Activated naive CD4-positive, alpha-beta T cell treated with anti-CD3 and anti-CD28 coated beads, Interleukin-2, amount 50 U/mL, for 72 hours (primary cell): ENCODE data around the gene GPX7. TPM values are rescaled to one million over a fixed set of nuclear protein-coding genes. Genes with fewer than 3 reads are reported as not detected.

Experiments used
- ATAC-seq, 2 donors: fragments of 150-1000 bp; cut with Tn5 transposase; 2 replicates each; pipeline ENCODE4 v1.10.0; 2021; ENCODE audit warnings: mild to moderate bottlenecking in 2 of 2, moderate library complexity in 2 of 2
- DNase-seq, 2 donors: peaks; one replicate each; pipeline ENCODE4 v3.0.0; 2021 to 2022; ENCODE audit warnings: low spot score in 2 of 2
- H3K27ac Mint-ChIP-seq, 2 donors: one replicate each; pipeline ENCODE4 v1.8.0; 2022; ENCODE audit warnings: mild to moderate bottlenecking in 2 of 2, mixed read lengths in 2 of 2
- H3K36me3 Mint-ChIP-seq, 2 donors: one replicate each; pipeline ENCODE4 v1.8.0; 2022; ENCODE audit warnings: mixed read lengths in 2 of 2
- H3K9me3 Mint-ChIP-seq, 2 donors: one replicate each; pipeline ENCODE4 v1.8.0; 2022; ENCODE audit warnings: mixed read lengths in 2 of 2
- total RNA-seq, 2 donors: library from RNA; stranded (reverse); gene quantifications; one replicate each; pipeline ENCODE4 v1.2.3, GENCODE V29; 2022

The GPX7 gene
- total RNA-seq, 2 donors from 2014 or later, result 13.8 to 23.0 TPM

DNA sequence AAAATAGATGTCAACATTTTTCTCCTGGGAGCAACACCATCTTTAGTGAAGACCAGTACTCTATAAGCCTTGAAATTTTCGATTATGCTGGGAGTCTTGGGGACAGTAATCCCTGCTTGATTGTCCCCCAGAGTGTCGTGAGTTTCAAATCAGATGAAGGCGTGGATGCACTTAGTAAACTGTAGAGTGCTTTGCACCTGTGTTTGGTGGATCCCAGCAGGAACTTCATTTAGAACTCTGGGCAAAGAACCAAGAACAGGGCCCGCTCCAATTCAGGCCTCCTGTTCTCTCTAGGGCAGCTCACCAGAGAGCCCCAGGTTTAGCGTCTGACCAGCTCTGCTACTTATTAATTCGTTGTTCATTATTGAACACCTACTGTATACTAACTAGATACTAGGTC is 1.5 kb downstream of the GPX7 start:
- no peak for DNase-seq
- peaks cover 16 to 25% of the 10 kb centered on the region in 2 donors for H3K36me3 Mint-ChIP-seq
- ATAC-seq, result no peak
- H3K9me3 Mint-ChIP-seq, result no peaks in the 10 kb centered on the region
- H3K27ac Mint-ChIP-seq, result peak overlapping the region; percentile 88 to 94

DNA sequence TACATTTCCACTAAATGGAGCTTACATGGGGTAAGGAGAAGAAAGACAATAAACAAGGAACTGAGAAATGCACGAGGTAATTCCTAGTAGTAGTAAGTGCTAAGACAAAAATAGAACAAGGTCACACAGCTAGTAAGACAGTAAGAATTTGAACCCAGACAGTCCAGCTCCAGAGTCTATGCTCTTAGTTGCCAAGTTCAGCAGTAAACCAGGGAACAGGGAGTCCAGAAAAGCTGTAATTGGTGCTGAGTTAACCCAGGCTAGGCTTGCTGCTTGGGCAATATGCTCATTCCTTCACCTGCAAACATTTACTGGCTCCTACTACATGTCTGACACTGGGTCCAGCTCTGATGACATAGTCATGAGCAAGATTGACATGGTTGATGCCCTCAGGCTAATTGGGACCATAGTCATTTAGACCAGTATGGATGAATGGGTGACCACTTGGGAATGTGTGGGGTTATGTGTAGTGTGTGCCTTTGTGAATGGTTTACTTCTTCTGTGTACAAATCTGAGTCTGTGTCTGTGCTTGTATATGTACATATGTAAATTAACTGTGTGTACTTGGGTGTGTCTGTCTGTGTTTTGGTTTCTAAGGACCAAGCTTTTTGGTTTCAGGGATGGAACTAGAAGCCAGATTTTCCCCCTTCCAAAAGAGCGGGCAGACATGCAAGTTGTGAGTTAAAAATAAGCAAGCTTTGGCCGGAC is 2.0 kb downstream of the GPX7 start:
- peaks cover 16 to 25% of the 10 kb centered on the region in 2 donors for H3K36me3 Mint-ChIP-seq

DNA sequence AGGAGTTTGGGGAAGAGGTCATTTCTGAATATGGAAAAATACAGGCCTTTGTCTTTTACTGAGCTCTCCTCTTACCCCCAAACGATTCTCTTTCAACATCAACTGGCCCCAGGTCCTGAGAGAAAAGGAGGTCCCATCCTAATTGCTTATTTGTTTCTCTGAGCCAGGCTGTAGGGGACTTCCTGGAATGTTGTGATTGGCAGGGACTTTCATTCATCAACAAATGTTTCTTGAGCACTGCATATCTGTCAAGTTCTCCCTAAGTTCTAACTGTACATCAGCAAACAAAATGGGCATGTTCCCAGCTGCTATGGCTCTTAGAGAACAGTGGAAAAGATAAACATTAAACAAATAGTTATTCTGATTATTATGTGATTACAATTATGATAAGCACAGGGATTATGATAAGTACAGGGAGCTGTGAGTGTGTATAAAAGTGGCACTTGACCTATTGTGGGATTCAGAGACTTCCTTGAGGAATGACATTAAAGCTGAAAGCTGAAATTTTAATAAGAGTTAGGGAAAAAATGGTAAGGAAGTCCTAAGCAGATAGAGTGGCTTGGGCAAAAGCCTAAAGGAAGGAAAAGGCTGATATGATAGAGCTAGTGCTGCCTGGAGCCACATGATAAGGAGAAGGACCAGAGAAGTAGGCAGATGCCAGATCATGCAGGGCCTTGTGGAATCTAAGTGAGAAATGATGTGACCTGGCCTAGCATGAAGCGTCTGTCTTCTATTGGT is 11.6 kb downstream of the GPX7 start:
- H3K27ac Mint-ChIP-seq, result no peak overlapping the region
- no peaks in the 10 kb centered on the region for H3K36me3 Mint-ChIP-seq
- ATAC-seq (no peak), DNase-seq (no peak)
- H3K9me3 Mint-ChIP-seq, result no peaks in the 10 kb centered on the region

More for the DNA sequence above, 2.0 kb downstream of the GPX7 start:
- Mint-ChIP-seq H3K9me3 (no peaks in the 10 kb centered on the region), H3K27ac (peak overlapping the region in 1 of 2 donors; percentile 88)
- ATAC-seq, result peak in 1 of 2 donors; percentile 3
- no peak for DNase-seq

DNA sequence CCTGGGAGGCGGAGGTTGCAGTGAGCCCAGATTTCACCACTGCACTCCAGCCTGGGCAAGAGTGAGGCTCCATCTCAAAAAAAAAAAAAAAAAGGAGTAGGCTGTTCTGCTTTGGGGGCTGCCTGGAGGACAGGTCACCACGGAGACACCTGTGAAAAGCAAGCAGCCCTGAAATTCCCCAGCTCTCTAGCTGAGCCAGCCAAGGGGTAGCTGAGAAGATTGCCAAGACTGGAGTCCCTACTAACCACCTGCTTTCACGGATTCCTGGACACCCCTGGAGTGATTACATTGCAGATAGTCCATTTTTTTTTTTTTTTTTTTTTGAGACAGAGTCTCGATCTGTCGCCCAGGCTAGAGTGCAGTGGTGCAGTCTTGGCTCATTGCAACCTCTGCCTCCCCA is 12.5 kb downstream of the GPX7 start:
- no peak for ATAC-seq
- H3K9me3 Mint-ChIP-seq, result no peaks in the 10 kb centered on the region

DNA sequence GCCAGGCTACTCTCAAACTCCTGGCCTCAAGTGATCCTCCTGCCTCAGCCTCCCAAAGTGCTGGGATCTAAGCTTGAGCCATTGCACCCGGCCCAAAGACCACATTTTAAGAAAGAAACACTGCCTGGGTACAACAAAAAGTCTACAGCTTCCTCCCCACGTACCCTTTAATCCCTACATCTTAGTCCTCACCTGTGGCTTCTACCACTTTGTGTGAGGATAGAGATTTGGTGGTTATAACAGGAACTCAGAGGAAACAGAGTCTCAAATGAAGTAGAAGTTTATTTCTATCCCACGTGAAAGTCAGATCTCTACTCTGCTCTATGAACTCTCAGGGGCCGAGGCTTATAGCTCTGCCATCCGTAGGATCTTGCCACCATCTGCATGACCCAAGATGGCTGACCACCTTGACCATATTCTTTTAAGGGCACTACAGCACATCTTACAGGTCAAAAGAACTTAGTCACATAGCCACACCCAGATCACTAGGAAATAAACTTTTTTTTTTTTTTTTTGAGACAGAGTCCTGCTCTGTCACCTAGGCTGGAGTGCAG is 13.4 kb downstream of the GPX7 start:
- peak overlapping the region in 1 of 2 donors; percentile 69 for H3K27ac Mint-ChIP-seq
- ATAC-seq (peak in 1 of 2 donors; percentile 49), DNase-seq (no peak)
- peaks cover 0 to 4% of the 10 kb centered on the region in 2 donors for H3K9me3 Mint-ChIP-seq
- peaks cover 3 to 6% of the 10 kb centered on the region in 2 donors for H3K36me3 Mint-ChIP-seq

More for the DNA sequence above, 12.5 kb downstream of the GPX7 start:
- DNase-seq, result no peak
- Mint-ChIP-seq H3K27ac (no peak overlapping the region), H3K36me3 (no peaks in the 10 kb centered on the region)

DNA sequence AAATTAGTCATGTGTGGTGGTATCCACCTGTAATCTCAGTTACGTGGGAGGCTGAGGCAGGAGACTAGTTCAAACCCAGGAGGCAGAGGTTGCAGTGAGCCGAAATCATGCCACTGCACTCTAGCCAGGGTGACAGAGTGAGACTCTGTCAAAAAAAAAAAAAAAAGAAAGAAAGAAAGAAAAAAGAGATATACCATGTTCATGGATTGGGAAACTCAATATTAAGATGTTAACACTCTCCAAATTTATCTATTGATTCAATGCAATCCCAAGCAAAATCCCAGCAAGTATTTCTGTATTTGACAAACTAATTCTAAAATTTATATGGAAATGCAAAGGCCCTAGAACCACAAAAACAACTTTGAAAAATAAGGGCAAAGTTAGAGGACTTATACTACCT is 19.8 kb downstream of the GPX7 start:
- no peak for ATAC-seq
- Mint-ChIP-seq H3K36me3 (peaks cover 6 to 7% of the 10 kb centered on the region in 2 donors), H3K9me3 (peaks cover 0 to 6% of the 10 kb centered on the region in 2 donors), H3K27ac (no peak overlapping the region)
- no peak for DNase-seq

DNA sequence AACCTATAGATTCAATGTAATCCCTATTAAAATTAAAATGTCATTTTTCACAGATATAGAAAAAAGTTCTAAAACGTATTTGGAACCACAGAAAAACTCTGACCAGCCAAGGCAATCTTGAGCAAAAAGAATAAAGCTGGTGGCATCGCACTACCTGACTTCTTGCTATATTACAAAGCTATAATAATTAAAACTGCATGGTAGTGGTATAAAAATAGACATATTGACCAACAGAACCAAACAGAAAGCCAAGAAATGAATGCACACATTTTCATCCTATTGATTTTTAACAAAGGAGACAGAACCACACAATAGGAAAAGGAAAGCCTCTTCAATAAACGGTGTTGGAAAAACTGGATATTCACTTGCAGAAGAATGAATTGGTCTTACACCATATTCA is 21.6 kb downstream of the GPX7 start:
- H3K9me3 Mint-ChIP-seq, result peaks cover 0 to 6% of the 10 kb centered on the region in 2 donors
- peaks cover 6 to 7% of the 10 kb centered on the region in 2 donors for H3K36me3 Mint-ChIP-seq
- DNase-seq (no peak), ATAC-seq (no peak)
- H3K27ac Mint-ChIP-seq, result no peak overlapping the region

DNA sequence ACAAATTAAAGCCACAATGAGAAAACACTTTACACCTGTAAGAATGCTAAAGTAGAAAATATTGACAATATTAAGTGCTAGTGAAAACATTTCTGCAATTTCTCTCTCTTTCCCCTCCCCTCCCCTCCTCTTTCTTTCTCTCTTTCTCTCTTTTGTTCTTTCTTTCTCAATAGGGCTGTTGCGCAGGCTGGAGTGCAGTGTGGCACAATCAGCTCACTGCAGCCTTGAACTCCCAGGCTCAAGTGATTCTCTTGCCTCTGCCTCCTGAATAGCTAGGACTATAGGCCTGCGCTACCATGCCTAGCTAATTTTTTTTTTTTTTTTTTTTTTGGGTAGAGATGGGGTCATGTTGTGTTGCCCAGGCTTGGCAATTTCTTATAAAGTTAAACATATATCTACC is 24.9 kb downstream of the GPX7 start:
- Mint-ChIP-seq H3K36me3 (peaks cover 0 to 1% of the 10 kb centered on the region in 2 donors), H3K27ac (no peak overlapping the region), H3K9me3 (no peaks in the 10 kb centered on the region)
- DNase-seq (no peak), ATAC-seq (no peak)

DNA sequence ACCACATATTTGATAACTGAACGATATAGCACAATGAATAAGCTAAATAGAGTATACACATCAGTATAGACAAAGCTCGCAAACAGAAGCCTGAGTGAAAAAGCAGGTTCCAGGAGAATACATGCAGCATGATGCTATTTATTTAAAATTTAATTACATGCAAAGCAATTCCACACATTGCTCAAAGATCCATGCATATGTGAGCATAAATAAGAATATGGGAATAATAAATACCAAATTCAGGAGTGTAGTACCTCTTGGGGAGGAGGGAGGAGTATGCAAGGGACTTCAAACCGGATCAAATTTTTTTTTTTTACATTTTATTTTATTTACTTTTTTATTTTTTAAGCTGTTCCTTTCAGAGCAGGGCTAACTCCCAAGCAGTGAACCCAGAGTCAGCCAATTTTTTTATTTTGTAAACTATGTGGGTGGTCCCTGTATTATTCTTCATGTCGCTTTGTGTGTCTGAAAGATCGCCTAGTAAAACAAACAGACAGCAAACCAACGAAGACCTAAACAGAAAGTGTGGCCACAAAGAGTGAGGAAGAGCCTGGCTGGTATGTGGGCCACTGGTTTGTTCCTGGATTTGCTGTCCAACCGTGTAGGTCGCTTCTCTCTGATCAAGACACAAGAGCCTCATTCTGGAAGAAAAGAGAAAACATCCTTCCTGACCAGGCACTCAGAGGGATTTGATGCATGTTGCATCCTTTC is 26.6 kb downstream of the GPX7 start:
- DNase-seq (no peak), ATAC-seq (no peak)
- Mint-ChIP-seq H3K9me3 (peaks cover 0 to 1% of the 10 kb centered on the region in 2 donors), H3K27ac (no peak overlapping the region), H3K36me3 (peaks cover 0 to 11% of the 10 kb centered on the region in 2 donors)

DNA sequence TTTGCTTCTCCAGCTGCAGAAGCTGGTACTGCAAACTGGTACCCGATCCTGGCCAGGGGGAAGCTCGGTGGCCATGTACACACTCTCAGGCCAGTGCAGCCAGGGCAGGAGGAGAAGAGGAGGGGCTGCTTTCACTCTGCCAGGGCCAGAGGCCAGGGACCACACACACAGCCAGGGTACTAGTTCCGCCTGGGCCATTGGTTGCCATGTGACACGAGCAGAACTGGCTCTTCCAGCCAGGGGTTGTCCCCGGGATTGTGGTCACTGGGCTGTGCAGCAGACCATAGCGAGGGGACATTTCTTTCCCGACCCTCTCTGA is 27.1 kb downstream of the GPX7 start:
- peaks cover 0 to 4% of the 10 kb centered on the region in 2 donors for H3K9me3 Mint-ChIP-seq
- ATAC-seq (no peak), DNase-seq (no peak)
- H3K27ac Mint-ChIP-seq, result no peak overlapping the region
- peaks cover 0 to 16% of the 10 kb centered on the region in 2 donors for H3K36me3 Mint-ChIP-seq

DNA sequence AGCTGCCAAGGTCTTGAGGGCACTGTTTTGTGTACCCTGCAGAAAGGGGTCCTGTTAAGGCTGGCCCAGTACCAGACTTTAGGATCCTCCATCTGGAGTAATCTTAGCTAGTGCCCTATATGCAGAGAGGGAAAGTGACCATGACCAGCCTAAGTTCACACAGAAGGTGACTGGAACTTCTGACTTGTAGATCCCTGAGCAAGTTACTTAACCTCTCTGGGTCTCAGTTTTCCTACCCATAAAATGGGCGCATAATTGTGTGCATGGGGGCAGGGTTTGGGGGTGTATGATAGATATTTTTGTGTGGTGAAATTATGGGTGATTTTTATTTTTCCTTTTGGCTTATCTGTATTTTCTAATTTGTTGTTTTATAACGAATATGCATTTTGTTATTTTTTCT is 27.5 kb downstream of the GPX7 start:
- no peak for ATAC-seq
- peaks cover 0 to 19% of the 10 kb centered on the region in 2 donors for H3K36me3 Mint-ChIP-seq
- no peak for DNase-seq
- peaks cover 0 to 4% of the 10 kb centered on the region in 2 donors for H3K9me3 Mint-ChIP-seq
- no peak overlapping the region for H3K27ac Mint-ChIP-seq

DNA sequence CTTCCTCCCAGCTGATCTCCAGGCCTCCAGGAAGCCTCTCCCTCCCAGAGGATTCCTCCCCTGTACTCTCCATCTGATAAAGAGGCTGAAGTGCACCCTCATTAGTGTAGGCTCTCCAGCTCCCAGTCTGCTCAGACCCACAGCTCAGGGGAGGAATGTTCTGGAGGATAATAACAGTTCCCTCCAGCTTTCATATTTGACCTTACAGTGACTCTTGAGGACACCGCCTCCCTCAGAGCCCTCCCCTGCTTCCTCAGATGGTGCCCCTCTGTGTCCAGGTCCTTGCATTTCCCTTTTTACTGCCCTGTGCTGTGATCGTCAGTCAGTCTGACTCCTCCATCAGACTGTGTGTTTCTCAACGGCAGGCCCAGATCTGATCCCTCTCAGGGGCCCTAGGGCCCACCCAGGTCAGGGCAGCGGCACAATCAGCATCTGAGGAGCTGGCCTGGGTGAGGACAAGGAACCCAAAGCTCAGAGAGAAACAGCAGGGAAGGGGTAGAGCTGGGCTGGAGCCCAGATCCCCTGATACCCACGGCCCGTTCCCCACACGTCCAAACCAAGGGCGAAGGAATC is 29.7 kb downstream of the GPX7 start:
- H3K27ac Mint-ChIP-seq, result peak overlapping the region; percentile 75 to 96
- peaks cover 0 to 4% of the 10 kb centered on the region in 2 donors for H3K9me3 Mint-ChIP-seq
- DNase-seq, result no peak
- peaks cover 7 to 19% of the 10 kb centered on the region in 2 donors for H3K36me3 Mint-ChIP-seq
- no peak for ATAC-seq

DNA sequence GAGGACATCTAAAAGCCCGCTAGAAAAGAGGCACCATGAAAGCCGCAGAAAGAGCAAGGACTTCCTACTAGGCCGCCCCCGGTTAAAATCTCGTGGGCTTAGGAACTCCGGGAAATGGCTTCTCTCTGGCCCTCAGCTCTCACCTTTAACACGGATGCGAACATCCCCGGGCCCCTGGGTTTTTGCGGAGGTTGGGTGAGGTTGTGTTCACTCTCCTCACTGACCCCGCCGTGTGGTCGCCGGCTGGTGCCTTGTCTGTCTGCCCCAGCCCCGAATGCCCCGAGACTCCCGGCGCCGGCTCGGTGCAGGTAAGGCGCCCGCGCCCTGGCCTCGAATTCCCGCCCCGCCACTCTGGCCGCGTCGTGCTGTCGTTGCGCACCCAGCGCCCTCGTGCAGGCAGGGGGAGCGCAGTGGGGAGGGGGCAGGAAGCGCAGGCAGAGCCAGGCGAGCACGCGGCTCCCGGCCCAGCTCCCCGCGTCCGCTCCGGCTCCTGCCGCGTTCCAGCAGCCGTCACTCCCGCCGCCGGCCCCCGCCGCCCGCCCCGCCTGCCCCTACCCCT is 30.6 kb downstream of the GPX7 start, which contains the start of gene SHISAL2A:
Gene SHISAL2A, plus strand, starts transcription at position 437 of the 559 bp plus-strand sequence. CDS start 326 bp downstream, outside the sequence.
- Mint-ChIP-seq H3K9me3 (peaks cover 0 to 4% of the 10 kb centered on the region in 2 donors), H3K27ac (peak within 1 kb of the TSS; percentile 89 to 96), H3K36me3 (peaks cover 7 to 19% of the 10 kb centered on the region in 2 donors)
- ATAC-seq, result peak; percentile 10 to 48
- peak; percentile 60 to 71 for DNase-seq

DNA sequence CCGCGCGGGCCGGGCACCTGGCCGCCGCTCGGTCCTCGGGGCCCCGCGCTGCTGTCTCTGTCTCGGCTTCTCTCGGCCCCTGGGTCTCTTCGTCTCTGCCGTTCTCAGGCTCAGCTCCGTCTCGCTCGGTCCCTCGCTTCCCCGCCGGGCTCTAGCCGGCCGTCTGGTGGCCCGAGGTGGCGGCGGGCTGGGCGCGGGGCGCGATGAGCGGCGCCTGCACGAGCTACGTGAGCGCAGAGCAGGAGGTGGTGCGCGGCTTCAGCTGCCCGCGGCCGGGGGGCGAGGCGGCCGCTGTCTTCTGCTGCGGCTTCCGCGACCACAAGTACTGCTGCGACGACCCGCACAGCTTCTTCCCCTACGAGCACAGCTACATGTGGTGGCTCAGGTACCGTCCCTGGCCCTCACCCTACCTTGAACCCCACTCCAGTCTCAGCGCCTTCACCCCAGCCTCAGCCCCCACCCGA is 31.2 kb downstream of the GPX7 start:
- peaks cover 3 to 4% of the 10 kb centered on the region in 2 donors for H3K9me3 Mint-ChIP-seq
- H3K36me3 Mint-ChIP-seq, result peaks cover 12 to 24% of the 10 kb centered on the region in 2 donors
- H3K27ac Mint-ChIP-seq, result peak overlapping the region; percentile 89 to 96
- DNase-seq (peak in 1 of 2 donors; percentile 41), ATAC-seq (peak; percentile 1 to 24)

DNA sequence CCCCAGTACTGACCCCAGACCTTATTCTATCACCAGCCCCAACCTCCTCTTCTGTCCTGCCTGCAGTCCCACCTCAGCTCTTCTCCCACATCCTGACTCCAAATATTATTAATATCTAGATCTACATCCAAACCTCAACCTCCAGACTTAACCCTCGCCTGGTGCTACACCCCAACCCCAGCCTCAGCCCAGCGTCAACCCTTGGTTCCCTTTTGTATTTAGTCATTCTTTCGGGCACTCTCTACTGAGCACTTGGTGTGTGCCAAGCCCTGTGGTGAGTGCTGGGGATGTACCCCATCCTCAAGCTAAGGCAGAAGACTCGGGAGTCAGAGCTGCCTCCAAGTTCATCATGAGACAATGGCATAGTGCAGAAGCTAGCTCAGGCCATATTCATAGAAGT is 31.9 kb downstream of the GPX7 start:
- Mint-ChIP-seq H3K27ac (peak overlapping the region; percentile 89 to 96), H3K36me3 (peaks cover 16 to 27% of the 10 kb centered on the region in 2 donors), H3K9me3 (peaks cover 4 to 6% of the 10 kb centered on the region in 2 donors)
- ATAC-seq, result peak; percentile 11 to 55
- DNase-seq, result peak; percentile 10 to 67
